Measurements from ENCODE around the gene APOL2.
"Not testable (repeated sequence)": the region's sequence is repeated elsewhere in the genome, so short reads cannot be mapped to it uniquely, and the experiment has no call there.

The APOL2 gene

GRCh38 chr22:36206255-36206654 is 33.1 kb downstream of the APOL2 start:
- DNase-seq (ENCODE audit: low read depth), result no peak
- in situ Hi-C loops (cut with HindIII; ENCODE audit: low sequenced_read_pairs), result no loop called here
- no peak overlapping the region for H3K4me3 ChIP-seq (ENCODE audit: low read depth, low read length)
- TF ChIP-seq CTCF (IDR thresholded peaks at IDR 0.05; ENCODE audit: low read depth, low read length, missing control alignments), result no peak

GRCh38 chr22:36205573-36205972 is 33.8 kb downstream of the APOL2 start:
- H3K4me3 ChIP-seq (ENCODE audit: low read depth, low read length); DNase-seq (ENCODE audit: low read depth); in situ Hi-C loops (cut with HindIII; ENCODE audit: low sequenced_read_pairs): not testable (repeated sequence)

- no peak overlapping the region for H3K4me3 ChIP-seq (ENCODE audit: low read depth, low read length)
- DNase-seq (ENCODE audit: low read depth), result no peak
- TF ChIP-seq CTCF (IDR thresholded peaks at IDR 0.05; ENCODE audit: low read depth, low read length, missing control alignments), result no peak
- in situ Hi-C loops (cut with HindIII; ENCODE audit: low sequenced_read_pairs), result no loop called here
Observed at GRCh38 chr22:36204632-36205015, 34.7 kb downstream of the APOL2 start.

- DNase-seq (ENCODE audit: low read depth), result no peak
- no peak for TF ChIP-seq CTCF (IDR thresholded peaks at IDR 0.05; ENCODE audit: low read depth, low read length, missing control alignments)
- no peak overlapping the region for H3K4me3 ChIP-seq (ENCODE audit: low read depth, low read length)
- in situ Hi-C loops (cut with HindIII; ENCODE audit: low sequenced_read_pairs), result no loop called here
Observed at GRCh38 chr22:36204001-36204631, 35.2 kb downstream of the APOL2 start.

- in situ Hi-C loops (cut with HindIII; ENCODE audit: low sequenced_read_pairs); DNase-seq (ENCODE audit: low read depth); H3K4me3 ChIP-seq (ENCODE audit: low read depth, low read length): not testable (repeated sequence)
Observed at GRCh38 chr22:36203441-36203840, 35.9 kb downstream of the APOL2 start.

GRCh38 chr22:36202906-36203305 is 36.4 kb downstream of the APOL2 start:
- in situ Hi-C loops (cut with HindIII; ENCODE audit: low sequenced_read_pairs); H3K4me3 ChIP-seq (ENCODE audit: low read depth, low read length); DNase-seq (ENCODE audit: low read depth): not testable (repeated sequence)

GRCh38 chr22:36201630-36202319 is 37.6 kb downstream of the APOL2 start, which contains the start of gene APOL4:
Gene APOL4, minus strand, starts transcription at chr22:36201809. Its CDS starts 75 bp downstream, at chr22:36201734.
- no peak for TF ChIP-seq CTCF (IDR thresholded peaks at IDR 0.05; ENCODE audit: low read depth, low read length, missing control alignments)
- in situ Hi-C loops (cut with HindIII; ENCODE audit: low sequenced_read_pairs), result no loop called here
- H3K4me3 ChIP-seq (ENCODE audit: low read depth, low read length), result no peak within 1 kb of the TSS
- peak; percentile 18 for DNase-seq (ENCODE audit: low read depth)

- H3K4me3 ChIP-seq (ENCODE audit: low read depth, low read length); in situ Hi-C loops (cut with HindIII; ENCODE audit: low sequenced_read_pairs); DNase-seq (ENCODE audit: low read depth): not testable (repeated sequence)
Observed at GRCh38 chr22:36201025-36201424, 38.3 kb downstream of the APOL2 start.
